Right cardiac atrium (tissue), 5 donors: Measurements from ENCODE around the gene CRABP2. TPM values are rescaled to one million over a fixed set of nuclear protein-coding genes. Genes with fewer than 3 reads are reported as not detected.

Experiments used
- ATAC-seq, 2 donors: fragments of 200-7000 bp; cut with Tn5 transposase; one replicate each; pipeline versions ENCODE4 v1.8.0 to v1.9.1; 2020; ENCODE audit warnings: moderate library complexity in 2 of 2, mild to moderate bottlenecking in 1 of 2
- DNase-seq, 3 donors: peaks; one replicate each; pipeline ENCODE4 v3.0.0-alpha.2; 2020
- H3K27ac ChIP-seq: one replicate; pipeline ENCODE4 v1.5.1; 2013; ENCODE audit warnings: mild to moderate bottlenecking, low read length, control low read depth, moderate library complexity
- H3K27me3 ChIP-seq: one replicate; pipeline ENCODE4 v1.6.1; 2013; ENCODE audit not compliant: control insufficient read depth, insufficient read depth
- H3K4me1 ChIP-seq: one replicate; pipeline ENCODE4 v1.6.1; 2013; ENCODE audit warnings: low read length; ENCODE audit not compliant: control insufficient read depth, insufficient read depth
- H3K4me3 ChIP-seq: one replicate; pipeline ENCODE4 v1.5.1; 2013; ENCODE audit warnings: low read length, control low read depth
- H3K9me3 ChIP-seq: one replicate; pipeline ENCODE4 v1.6.1; 2013; ENCODE audit warnings: low read length; ENCODE audit not compliant: control insufficient read depth
- WGBS: extraction: QIAGEN DNeasy Blood & Tissue Kit; methylation state at CpG from one replicate; pipeline ENCODE4 v1.1.7; 2013; 5-methylcytosine and 5-hydroxymethylcytosine counted together
- intact Hi-C, 4 donors: fragments of 100-400 bp; cut with DNase I; formaldehyde crosslinking; loops; one replicate each; pipeline versions ENCODE4 v1.11.0 to v1.14.0; 2022 to 2023
- polyA plus RNA-seq: library from polyadenylated mRNA; stranded (reverse); fragments of 200-250 nt; gene quantifications from one replicate; pipeline ENCODE4 v1.2.3, GENCODE V29; 2013
- total RNA-seq, 4 donors: library from RNA; stranded (reverse); fragmentation: NEBNext Ultra II Directional; extraction: Animal tissue kit (Norgen Biotek cat#: 25700); gene quantifications; one replicate each; pipeline ENCODE4 v1.2.1, GENCODE V29; 2021
- donor health status: healthy with polysubstance abuse.
- donor health status: DM: no; HTN: yes; CAD: no.
- donor health status: DM: no; HTN: no; CAD: no.
- donor health status: DM: no; HTN: yes; CAD: no; lungs with severe emphysema.
- donor health status: DM: yes; HTN: yes; CAD: no.

Gene CRABP2
- total and polyA plus RNA-seq, 5 donors: 0.71 to 1.6 (median 0.76) TPM

DNA sequence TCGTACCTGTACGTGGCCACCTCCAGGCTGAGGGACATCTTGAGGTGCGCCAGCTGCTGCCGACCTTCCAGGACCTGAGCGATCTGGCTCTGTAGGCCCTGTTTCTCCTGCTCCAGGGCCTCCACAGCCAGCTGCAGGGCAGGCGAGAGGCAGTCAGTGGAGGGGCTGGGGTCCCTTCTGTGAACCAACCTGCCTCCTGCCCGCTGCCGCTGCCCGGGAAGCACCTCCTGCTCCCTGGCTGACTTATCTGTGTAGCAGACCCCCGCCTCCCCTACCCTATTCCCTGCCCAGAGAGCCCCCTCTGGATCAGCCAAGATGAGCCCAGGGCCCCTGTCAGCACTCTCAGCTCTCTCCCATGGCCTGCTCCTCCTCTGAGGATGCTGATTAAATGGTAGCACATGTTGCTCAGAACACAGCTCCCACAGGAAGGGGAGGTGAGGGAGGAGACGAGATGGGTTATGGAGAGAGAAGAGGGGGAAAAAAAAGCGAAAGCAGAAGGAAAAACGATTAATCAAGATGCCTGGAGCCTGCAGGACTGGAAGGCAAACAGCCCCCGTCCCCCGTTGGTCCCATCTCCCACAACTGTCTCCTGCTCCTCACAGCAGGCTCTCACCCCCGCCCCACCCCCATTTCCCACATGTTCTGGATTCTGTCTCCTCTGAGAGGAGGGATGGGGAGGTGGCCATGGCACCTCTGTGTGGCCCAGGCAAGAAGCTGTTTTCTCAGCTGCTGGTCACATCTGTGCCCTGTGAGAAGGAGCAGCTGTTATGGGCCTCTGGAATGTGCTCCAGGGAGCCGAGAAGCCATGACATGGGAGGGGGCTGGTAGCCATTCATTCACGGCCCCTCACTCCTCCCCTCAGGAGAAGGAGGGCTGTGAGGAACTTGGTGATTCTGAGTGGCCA lies 29.9 kb downstream of the CRABP2 start:
- no peaks in the 10 kb centered on the region for H3K27me3 ChIP-seq
- intact Hi-C loops: loop anchor here in 1 of 4 donors (2.0 kb wide), 1 partner anchor 15 kb away; no protein-coding TSS in a partner anchor
- peak overlapping the region; percentile 84 for H3K27ac ChIP-seq
- peaks cover 14% of the 10 kb centered on the region for H3K4me1 ChIP-seq
- peak overlapping the region; percentile 66 for H3K4me3 ChIP-seq
- WGBS: 28% methylated on average over 18 of the region's 18 CpGs
- ATAC-seq: peak in 1 of 2 donors; percentile 3
- H3K9me3 ChIP-seq: no peaks in the 10 kb centered on the region
- peak in 1 of 3 donors; percentile 61 for DNase-seq

DNA sequence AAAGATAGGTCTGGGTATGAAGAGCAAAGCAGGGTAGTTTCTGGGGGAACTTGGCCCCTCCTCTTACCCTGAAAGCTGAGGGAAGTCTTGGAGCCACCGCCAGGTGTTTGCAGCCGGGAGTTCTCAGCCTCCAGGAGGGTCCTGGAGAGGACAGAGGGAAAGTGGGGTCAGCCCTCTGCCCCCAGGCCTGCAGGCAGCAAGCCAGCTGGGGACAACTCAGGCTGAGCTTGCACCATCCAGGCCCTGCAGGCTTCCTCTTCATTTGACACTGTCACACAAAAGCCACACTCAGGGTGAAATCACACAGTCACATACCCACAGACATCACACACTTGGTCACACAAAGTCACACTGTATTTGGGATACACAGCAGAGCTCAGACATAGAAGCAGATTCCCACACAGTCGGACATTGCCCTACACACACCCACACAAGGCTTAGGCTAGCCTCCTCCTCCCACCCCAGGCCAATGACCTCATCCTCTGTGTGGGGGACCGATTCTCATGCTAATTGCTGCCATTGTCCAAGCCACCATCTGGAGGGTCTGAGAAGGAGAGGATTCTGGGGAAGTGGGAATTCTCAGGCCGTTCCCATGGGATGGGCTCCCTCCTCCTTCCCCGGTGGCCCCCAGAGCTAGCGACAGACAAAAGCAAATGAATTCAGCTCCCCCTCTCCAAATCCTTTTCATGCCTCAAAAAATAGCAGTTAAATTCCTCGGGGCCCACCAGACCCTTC lies 31.8 kb downstream of the CRABP2 start:
- peak overlapping the region; percentile 84 for H3K27ac ChIP-seq
- 33% methylated on average over 8 of the region's 8 CpGs for WGBS
- peak in 1 of 3 donors; percentile 44 for DNase-seq
- no peaks in the 10 kb centered on the region for H3K27me3 ChIP-seq
- peak overlapping the region; percentile 66 for H3K4me3 ChIP-seq
- ATAC-seq: no peak
- no peaks in the 10 kb centered on the region for H3K9me3 ChIP-seq
- intact Hi-C loops: no loop called here
- peaks cover 27% of the 10 kb centered on the region for H3K4me1 ChIP-seq

GRCh38 chr1:156671804-156672203 lies 33.6 kb downstream of the CRABP2 start:
- no peak overlapping the region for H3K27ac ChIP-seq
- no peak for DNase-seq
- H3K9me3 ChIP-seq: no peaks in the 10 kb centered on the region
- no peaks in the 10 kb centered on the region for H3K27me3 ChIP-seq
- 88% methylated on average over 2 of the region's 2 CpGs for WGBS
- intact Hi-C loops: no loop called here
- ATAC-seq: no peak
- no peak overlapping the region for H3K4me3 ChIP-seq
- H3K4me1 ChIP-seq: peaks cover 38% of the 10 kb centered on the region

DNA sequence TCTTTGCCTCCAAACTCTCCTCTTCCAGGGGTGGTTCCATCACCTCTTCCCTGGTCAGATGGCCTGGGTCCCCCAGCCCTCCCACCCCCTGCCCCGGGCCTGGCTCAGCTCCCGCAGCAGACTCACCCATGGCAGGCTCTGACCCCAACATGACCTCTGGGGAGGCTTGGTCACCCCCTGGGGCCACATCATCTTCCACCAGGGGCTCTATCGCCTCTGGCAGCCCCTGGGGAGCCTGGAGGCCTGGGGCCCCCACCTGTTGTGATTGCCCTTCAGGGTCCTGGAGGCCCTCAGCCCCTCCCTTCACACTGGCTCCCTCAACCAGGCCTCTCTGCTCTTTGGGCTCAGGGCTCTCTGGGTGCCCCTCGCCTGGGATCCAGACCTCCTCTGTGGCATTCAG lies 34.6 kb downstream of the CRABP2 start:
- H3K27me3 ChIP-seq: no peaks in the 10 kb centered on the region
- H3K9me3 ChIP-seq: no peaks in the 10 kb centered on the region
- DNase-seq (peak in 1 of 3 donors; percentile 28), ATAC-seq (no peak)
- WGBS: 54% methylated on average over 4 of the region's 4 CpGs
- peaks cover 43% of the 10 kb centered on the region for H3K4me1 ChIP-seq
- intact Hi-C loops: no loop called here
- peak overlapping the region; percentile 73 for H3K27ac ChIP-seq
- no peak overlapping the region for H3K4me3 ChIP-seq

- peak in 1 of 3 donors; percentile 51 for DNase-seq
- Histone ChIP-seq H3K27me3 (no peaks in the 10 kb centered on the region), H3K4me1 (peaks cover 46% of the 10 kb centered on the region), H3K27ac (peak overlapping the region; percentile 73), H3K9me3 (no peaks in the 10 kb centered on the region), H3K4me3 (no peak overlapping the region)
- 61% methylated on average over 6 of the region's 6 CpGs for WGBS
- intact Hi-C loops: no loop called here
- ATAC-seq: no peak
Observed at GRCh38 chr1:156670359-156670758, 35.0 kb downstream of the CRABP2 start.

- Histone ChIP-seq H3K27ac (peak overlapping the region; percentile 73), H3K9me3 (no peaks in the 10 kb centered on the region), H3K27me3 (no peaks in the 10 kb centered on the region), H3K4me3 (no peak overlapping the region), H3K4me1 (peaks cover 47% of the 10 kb centered on the region)
- DNase-seq (peak in 1 of 3 donors; percentile 41), ATAC-seq (no peak)
- 48% methylated on average over 5 of the region's 5 CpGs for WGBS
- intact Hi-C loops: no loop called here
Observed at GRCh38 chr1:156669794-156670193, 35.6 kb downstream of the CRABP2 start.

DNA sequence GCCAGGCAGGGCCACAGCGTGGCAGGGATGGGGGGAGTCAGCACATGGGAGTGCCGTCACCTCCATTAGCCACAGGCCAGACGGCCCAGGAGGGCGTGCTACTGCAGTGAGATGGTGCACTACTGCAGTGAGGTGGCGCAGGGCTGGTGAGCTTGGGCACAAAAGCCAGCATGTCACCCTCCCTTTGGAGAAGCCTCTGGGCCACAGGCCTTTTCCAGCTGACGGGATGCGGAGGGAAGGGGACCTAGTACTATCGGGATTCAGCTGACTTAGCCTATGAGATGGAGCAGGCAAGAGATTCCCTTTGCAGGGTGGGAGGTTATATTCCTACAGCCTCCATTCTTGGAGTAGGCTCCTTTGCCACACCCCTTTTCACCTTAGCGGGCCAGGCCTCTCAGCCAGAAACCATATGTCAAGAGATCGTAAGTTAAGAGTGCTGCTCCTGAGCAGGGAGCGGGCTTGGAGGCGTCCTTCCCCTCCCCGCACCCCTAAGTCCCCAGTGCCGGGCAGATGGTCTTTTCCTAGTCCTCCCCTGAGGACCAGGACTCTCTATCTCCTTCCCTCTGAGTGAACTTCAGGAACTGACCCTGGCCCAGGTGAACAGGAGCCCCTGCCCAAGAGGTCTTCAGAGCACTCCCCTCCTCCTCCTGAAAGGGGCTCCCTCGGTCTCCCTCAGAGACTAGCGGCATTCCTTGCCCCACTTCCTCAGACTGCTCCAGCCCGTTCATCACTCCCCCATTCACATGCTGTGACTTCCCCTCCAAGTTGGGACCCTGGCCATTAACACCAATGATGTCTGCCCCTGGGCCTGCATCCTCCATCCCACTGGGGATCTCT lies 36.4 kb downstream of the CRABP2 start:
- H3K9me3 ChIP-seq: no peaks in the 10 kb centered on the region
- intact Hi-C loops: no loop called here
- H3K4me3 ChIP-seq: no peak overlapping the region
- H3K4me1 ChIP-seq: peaks cover 46% of the 10 kb centered on the region
- H3K27me3 ChIP-seq: no peaks in the 10 kb centered on the region
- no peak for ATAC-seq
- 61% methylated on average over 17 of the region's 17 CpGs for WGBS
- peak in 2 of 3 donors; percentile 60 to 66 for DNase-seq
- H3K27ac ChIP-seq: peak overlapping the region; percentile 73

- ATAC-seq (peak in 1 of 2 donors; percentile 3), DNase-seq (peak in 1 of 3 donors; percentile 31)
- Histone ChIP-seq H3K27me3 (no peaks in the 10 kb centered on the region), H3K27ac (peak overlapping the region; percentile 99), H3K9me3 (no peaks in the 10 kb centered on the region), H3K4me1 (peaks cover 53% of the 10 kb centered on the region), H3K4me3 (no peak overlapping the region)
- 56% methylated on average over 9 of the region's 9 CpGs for WGBS
- intact Hi-C loops: no loop called here
Observed at GRCh38 chr1:156667968-156668709, 37.2 kb downstream of the CRABP2 start.

DNA sequence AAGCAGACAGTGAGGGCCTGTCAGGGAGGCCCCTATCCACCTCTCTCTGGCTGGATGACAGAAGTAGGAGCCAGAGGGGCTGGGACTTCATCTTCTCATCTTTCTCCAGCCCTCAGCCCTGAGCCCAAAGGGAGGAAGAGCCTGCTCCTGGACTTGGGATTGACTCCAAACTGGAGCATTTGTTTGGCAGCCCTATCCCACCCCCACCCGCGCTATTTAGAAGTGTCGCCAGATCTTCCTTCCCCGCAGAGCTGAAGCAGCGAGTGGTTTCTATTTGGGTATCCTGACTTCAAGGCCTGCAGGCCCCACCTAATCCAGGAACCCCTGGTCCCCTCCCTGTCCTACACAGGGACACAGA lies 37.8 kb downstream of the CRABP2 start:
- Histone ChIP-seq H3K27me3 (no peaks in the 10 kb centered on the region), H3K9me3 (no peaks in the 10 kb centered on the region), H3K4me3 (no peak overlapping the region), H3K27ac (peak overlapping the region; percentile 99), H3K4me1 (peaks cover 57% of the 10 kb centered on the region)
- DNase-seq: peak; percentile 47 to 72 (median 68)
- ATAC-seq: peak; percentile 51 to 62
- intact Hi-C loops: no loop called here
- WGBS: 13% methylated on average over 5 of the region's 5 CpGs
